Trophoblast cell (in vitro differentiated cells and primary cell): ENCODE results near the gene MEOX2.

ENCODE experiments used
- DNase-seq, 2 donors: peaks; one replicate each; pipeline ENCODE4 v3.0.0-alpha.2; 2016
- H2AFZ ChIP-seq: 2 replicates; pipeline ENCODE4 v1.6.1; 2013; ENCODE audit warnings: low read length, moderate library complexity, mild to moderate bottlenecking; ENCODE audit not compliant: insufficient read depth, poor library complexity
- H2AK5ac ChIP-seq: 2 replicates; pipeline ENCODE4 v1.6.1; 2013; ENCODE audit warnings: mild to moderate bottlenecking, low read length
- H2BK120ac ChIP-seq: 2 replicates; pipeline ENCODE4 v1.6.1; 2013; ENCODE audit warnings: low read length, mild to moderate bottlenecking, moderate library complexity; ENCODE audit not compliant: insufficient read depth, poor library complexity
- H2BK12ac ChIP-seq: 2 replicates; pipeline ENCODE4 v1.6.1; 2013; ENCODE audit warnings: mild to moderate bottlenecking, low read length, moderate library complexity
- H2BK5ac ChIP-seq: 2 replicates; pipeline ENCODE4 v1.6.1; 2013; ENCODE audit warnings: low read length, low read depth, moderate library complexity, mild to moderate bottlenecking; ENCODE audit not compliant: poor library complexity
- H3K14ac ChIP-seq: 2 replicates; pipeline ENCODE4 v1.6.1; 2013; ENCODE audit warnings: mild to moderate bottlenecking, low read length
- H3K18ac ChIP-seq: 2 replicates; pipeline ENCODE4 v1.6.1; 2013; ENCODE audit warnings: mild to moderate bottlenecking, low read length
- H3K23ac ChIP-seq: 2 replicates; pipeline ENCODE4 v1.6.1; 2013; ENCODE audit warnings: low read length
- H3K27ac ChIP-seq: 2 replicates; pipeline ENCODE4 v1.5.1; 2013; ENCODE audit warnings: low read depth, mild to moderate bottlenecking, inconsistent platforms, low read length, moderate library complexity
- H3K27me3 ChIP-seq: 2 replicates; pipeline ENCODE4 v1.6.1; 2013; ENCODE audit warnings: inconsistent platforms, mild to moderate bottlenecking, low read length, moderate library complexity; ENCODE audit not compliant: insufficient read depth
- H3K36me3 ChIP-seq, 2 experiments: 1 replicate in 1 of 2; 2 replicates in 1 of 2; pipeline ENCODE4 v1.6.1; 2013; ENCODE audit warnings: low read length in 2 of 2, mild to moderate bottlenecking in 2 of 2, moderate library complexity in 1 of 2; ENCODE audit not compliant: insufficient read depth in 2 of 2, control insufficient read depth in 1 of 2
- H3K4ac ChIP-seq: 2 replicates; pipeline ENCODE4 v1.6.1; 2013; ENCODE audit warnings: low read depth, mild to moderate bottlenecking, low read length, moderate library complexity
- H3K4me1 ChIP-seq, 2 experiments: 1 replicate in 1 of 2; 2 replicates in 1 of 2; pipeline ENCODE4 v1.6.1; 2013; ENCODE audit warnings: low read length in 2 of 2, mild to moderate bottlenecking in 2 of 2, moderate library complexity in 1 of 2; ENCODE audit not compliant: insufficient read depth in 2 of 2, control insufficient read depth in 1 of 2
- H3K4me2 ChIP-seq: 2 replicates; pipeline ENCODE4 v1.6.1; 2013; ENCODE audit warnings: inconsistent platforms, mild to moderate bottlenecking, low read length, moderate library complexity
- H3K4me3 ChIP-seq: 2 replicates; pipeline ENCODE4 v1.5.1; 2013; ENCODE audit warnings: mild to moderate bottlenecking, low read depth, low read length, inconsistent platforms
- H3K79me1 ChIP-seq: one replicate; pipeline ENCODE4 v1.6.1; 2013; ENCODE audit warnings: low read length
- H3K79me2 ChIP-seq: 2 replicates; pipeline ENCODE4 v1.6.1; 2013; ENCODE audit warnings: low read length, mild to moderate bottlenecking; ENCODE audit not compliant: control insufficient read depth, insufficient read depth, poor library complexity
- H3K9ac ChIP-seq: 2 replicates; pipeline ENCODE4 v1.6.1; 2013; ENCODE audit warnings: mild to moderate bottlenecking, low read length
- H3K9me3 ChIP-seq: 2 replicates; pipeline ENCODE4 v1.6.1; 2013; ENCODE audit warnings: low read depth, mild to moderate bottlenecking, control low read depth, inconsistent platforms, low read length; ENCODE audit not compliant: insufficient read depth
- H4K12ac ChIP-seq: 2 replicates; pipeline ENCODE4 v1.6.1; 2013; ENCODE audit warnings: low read depth, mild to moderate bottlenecking, low read length, moderate library complexity
- H4K8ac ChIP-seq: 2 replicates; pipeline ENCODE4 v1.6.1; 2013; ENCODE audit warnings: low read depth, mild to moderate bottlenecking, low read length, moderate library complexity
- H4K91ac ChIP-seq: one replicate; pipeline ENCODE4 v1.6.1; 2013; ENCODE audit warnings: low read depth, mild to moderate bottlenecking, low read length, moderate library complexity
- WGBS: extraction: QIAGEN DNeasy Blood & Tissue Kit; methylation state at CpG from one replicate; pipeline ENCODE4 v1.1.7; 2013; ENCODE audit warnings: missing lambda C conversion rate; ENCODE audit not compliant: insufficient read length, insufficient coverage; ENCODE audit errors: extremely low coverage; 5-methylcytosine and 5-hydroxymethylcytosine counted together

The MEOX2 gene

DNA sequence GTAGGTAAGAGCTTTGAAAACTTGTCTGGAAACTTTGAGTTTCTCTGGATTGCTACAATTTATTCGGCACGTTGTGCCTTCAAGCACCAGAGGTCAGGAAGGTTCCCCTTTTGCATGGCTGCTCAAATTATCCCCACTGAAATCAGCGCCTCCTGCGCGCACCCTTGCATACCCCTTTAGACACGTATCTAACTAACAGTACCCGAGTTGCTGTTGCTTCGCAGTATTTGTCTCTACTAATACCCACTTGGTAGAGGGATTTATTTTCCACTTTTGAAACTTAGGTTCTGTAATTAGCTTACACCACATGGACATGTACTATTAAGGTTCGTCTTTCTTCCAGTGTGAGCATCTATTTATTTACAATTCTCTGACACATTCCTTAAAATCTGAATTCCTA, 1.6 kb downstream of the MEOX2 start:
- no peak overlapping the region for H3K27ac ChIP-seq
- peaks cover 7 to 13% of the 10 kb centered on the region in 2 experiments for H3K4me1 ChIP-seq
- H3K27me3 ChIP-seq, result peaks cover 36% of the 10 kb centered on the region
- H3K79me1 ChIP-seq, result no peaks in the 10 kb centered on the region
- H4K12ac ChIP-seq, result no peak overlapping the region
- H3K4ac ChIP-seq, result no peak overlapping the region
- no peak overlapping the region for H3K23ac ChIP-seq
- H2BK12ac ChIP-seq, result no peak overlapping the region
- no peak overlapping the region for H3K14ac ChIP-seq
- no peak overlapping the region for H2BK5ac ChIP-seq
- no peak overlapping the region for H3K9ac ChIP-seq
- H2AK5ac ChIP-seq, result no peak overlapping the region
- WGBS, result no CpG with 5 or more reads among the region's 9 CpGs
- no peak overlapping the region for H4K8ac ChIP-seq
- H3K4me2 ChIP-seq, result no peak overlapping the region
- H3K79me2 ChIP-seq, result no peaks in the 10 kb centered on the region
- no peak for DNase-seq
- H2BK120ac ChIP-seq, result no peak overlapping the region
- no peak overlapping the region for H3K18ac ChIP-seq
- H4K91ac ChIP-seq, result no peak overlapping the region
- no peak overlapping the region for H3K4me3 ChIP-seq
- peaks cover 5% of the 10 kb centered on the region for H3K9me3 ChIP-seq
- no peaks in the 10 kb centered on the region for H3K36me3 ChIP-seq
- H2AFZ ChIP-seq, result no peak overlapping the region

DNA sequence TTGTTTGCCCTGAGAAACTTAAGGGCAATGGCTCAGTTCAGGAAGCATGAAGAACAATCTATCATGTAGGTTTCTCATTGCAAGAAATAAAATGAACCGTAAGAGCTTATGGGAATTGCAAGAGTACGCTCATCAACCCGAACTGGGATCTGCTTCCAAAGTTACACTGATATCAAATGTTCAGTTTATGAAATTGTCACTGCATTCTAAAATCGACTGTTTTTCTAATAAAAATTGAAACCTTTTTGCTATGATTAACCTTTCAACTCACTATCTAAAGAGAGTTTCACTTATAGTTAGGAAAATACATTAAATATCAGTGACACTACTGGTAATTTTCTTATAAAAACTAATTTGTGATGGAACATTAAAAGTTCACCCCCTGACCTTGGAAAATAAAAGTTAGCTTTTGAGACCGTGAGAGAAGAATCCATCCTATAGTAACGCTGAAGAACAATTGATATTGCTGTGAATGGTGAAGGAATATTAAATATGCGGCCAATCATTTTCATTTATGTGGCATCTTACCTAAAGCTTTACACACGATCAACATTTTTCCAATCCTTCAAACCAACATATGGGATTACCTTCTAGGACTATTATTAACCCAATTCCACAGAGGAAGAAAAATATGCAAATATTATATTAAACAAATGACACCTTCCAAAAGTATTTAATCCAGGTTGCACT, 2.2 kb downstream of the MEOX2 start:
- WGBS, result no CpG with 5 or more reads among the region's 8 CpGs
- peaks cover 36% of the 10 kb centered on the region for H3K27me3 ChIP-seq
- no peak overlapping the region for H2AK5ac ChIP-seq

DNA sequence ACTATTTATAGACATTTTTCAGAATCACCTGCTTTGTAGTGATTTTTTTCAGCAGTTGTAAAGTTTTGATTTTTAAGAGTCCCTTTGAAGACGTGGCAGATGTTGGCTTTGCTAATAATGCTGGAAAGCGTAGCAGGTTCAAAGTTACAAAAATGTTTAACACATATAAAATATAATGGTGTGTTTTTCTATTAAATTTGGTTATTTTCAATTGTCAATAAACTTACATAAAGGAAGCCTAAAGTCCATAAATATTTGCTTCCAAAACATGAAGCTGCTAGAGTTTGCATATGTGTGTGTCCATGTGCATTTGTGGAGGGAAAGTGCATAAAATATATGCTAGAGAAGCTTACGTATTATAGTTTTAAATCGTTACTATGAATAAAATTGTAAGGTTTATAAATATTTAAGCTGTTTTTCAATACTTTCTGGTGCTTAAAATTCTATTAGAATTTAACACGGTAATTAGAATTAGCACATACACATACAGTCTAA, 3.7 kb downstream of the MEOX2 start:
- Histone ChIP-seq H3K23ac (no peak overlapping the region), H3K79me2 (no peaks in the 10 kb centered on the region), H2BK12ac (no peak overlapping the region), H2AFZ (no peak overlapping the region), H2BK120ac (no peak overlapping the region), H4K12ac (no peak overlapping the region), H3K4me3 (no peak overlapping the region), H3K18ac (no peak overlapping the region), H4K8ac (no peak overlapping the region), H2BK5ac (no peak overlapping the region), H3K4me2 (no peak overlapping the region), H3K4ac (no peak overlapping the region), H3K9me3 (peaks cover 5% of the 10 kb centered on the region), H3K4me1 (peaks cover 7 to 13% of the 10 kb centered on the region in 2 experiments), H3K79me1 (no peaks in the 10 kb centered on the region), H3K27me3 (peaks cover 29% of the 10 kb centered on the region), H3K9ac (no peak overlapping the region), H3K14ac (no peak overlapping the region), H2AK5ac (no peak overlapping the region), H3K36me3 (no peaks in the 10 kb centered on the region), H4K91ac (no peak overlapping the region), H3K27ac (no peak overlapping the region)
- no CpG with 5 or more reads among the region's 5 CpGs for WGBS
- DNase-seq, result no peak

More for the DNA sequence above, 2.2 kb downstream of the MEOX2 start:
- Histone ChIP-seq H3K4me2 (no peak overlapping the region), H4K91ac (no peak overlapping the region), H4K12ac (no peak overlapping the region), H3K4ac (no peak overlapping the region), H3K18ac (no peak overlapping the region), H3K14ac (no peak overlapping the region), H2BK120ac (no peak overlapping the region), H3K36me3 (no peaks in the 10 kb centered on the region), H3K4me1 (peaks cover 7 to 13% of the 10 kb centered on the region in 2 experiments), H3K79me1 (no peaks in the 10 kb centered on the region), H2AFZ (no peak overlapping the region), H2BK12ac (no peak overlapping the region), H3K23ac (no peak overlapping the region), H4K8ac (no peak overlapping the region), H3K9ac (no peak overlapping the region), H3K9me3 (peaks cover 5% of the 10 kb centered on the region), H3K27ac (no peak overlapping the region), H3K4me3 (no peak overlapping the region), H3K79me2 (no peaks in the 10 kb centered on the region), H2BK5ac (no peak overlapping the region)
- no peak for DNase-seq

DNA sequence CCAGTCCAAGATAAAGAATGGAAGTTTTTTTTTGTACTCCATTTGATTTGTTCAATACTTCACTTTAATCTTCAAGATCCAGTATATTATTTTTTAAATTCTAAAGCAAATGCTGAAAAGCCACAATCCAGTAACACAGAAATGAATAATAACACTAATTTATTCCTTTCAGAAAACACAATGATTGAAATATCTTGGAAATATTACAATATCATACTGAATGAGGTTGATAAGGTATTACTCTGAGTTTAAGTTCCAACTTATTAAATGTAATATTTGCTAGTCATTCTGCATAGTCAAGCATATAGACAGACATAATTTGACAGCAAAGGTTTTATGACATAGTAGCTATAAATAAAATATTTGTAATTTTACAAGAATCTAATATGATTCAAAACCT, 4.4 kb downstream of the MEOX2 start:
- Histone ChIP-seq H3K4me1 (peaks cover 7 to 12% of the 10 kb centered on the region in 2 experiments), H4K8ac (no peak overlapping the region), H4K91ac (no peak overlapping the region), H2AFZ (no peak overlapping the region), H2AK5ac (no peak overlapping the region), H3K79me2 (no peaks in the 10 kb centered on the region), H3K14ac (no peak overlapping the region), H2BK120ac (no peak overlapping the region), H4K12ac (no peak overlapping the region), H3K9me3 (peaks cover 2% of the 10 kb centered on the region), H3K9ac (no peak overlapping the region), H2BK5ac (no peak overlapping the region), H3K23ac (no peak overlapping the region), H3K79me1 (no peaks in the 10 kb centered on the region), H3K27ac (no peak overlapping the region), H3K18ac (no peak overlapping the region), H3K4ac (no peak overlapping the region), H3K4me3 (no peak overlapping the region), H3K4me2 (no peak overlapping the region), H3K36me3 (no peaks in the 10 kb centered on the region), H2BK12ac (no peak overlapping the region), H3K27me3 (peaks cover 22% of the 10 kb centered on the region)
- no peak for DNase-seq
